H9 (cell line): ENCODE results near the gene PHAF1. TPM values are rescaled to one million over a fixed set of nuclear protein-coding genes. Genes with fewer than 3 reads are reported as not detected.
A peak's percentile ranks its signal among the peaks of the same experiment; 100 is the strongest.

Experiments used
- DNase-seq: peaks from one replicate; pipeline ENCODE4 v3.0.0-alpha.2; 2017
- H2AFZ ChIP-seq: one replicate; pipeline ENCODE4 v1.6.1; 2013; ENCODE audit warnings: mild to moderate bottlenecking, low read length, control low read depth, moderate library complexity
- H2AK5ac ChIP-seq: 2 replicates; pipeline ENCODE4 v1.6.1; 2013; ENCODE audit warnings: low read length, control low read depth, mixed read lengths; ENCODE audit not compliant: insufficient read length
- H2BK120ac ChIP-seq: one replicate; pipeline ENCODE4 v1.6.1; 2013; ENCODE audit warnings: low read depth, mild to moderate bottlenecking, low read length, control low read depth, inconsistent platforms; ENCODE audit not compliant: poor library complexity, severe bottlenecking
- H2BK12ac ChIP-seq: 2 replicates; pipeline ENCODE4 v1.6.1; 2013; ENCODE audit warnings: low read length, control low read depth, mixed read lengths, low read depth; ENCODE audit not compliant: insufficient read length
- H2BK15ac ChIP-seq: 2 replicates; pipeline ENCODE4 v1.6.1; 2013; ENCODE audit warnings: low read depth, low read length, control low read depth
- H2BK20ac ChIP-seq: one replicate; pipeline ENCODE4 v1.6.1; 2013; ENCODE audit warnings: low read depth, mild to moderate bottlenecking, low read length, control low read depth, inconsistent platforms; ENCODE audit not compliant: poor library complexity, severe bottlenecking
- H2BK5ac ChIP-seq: 2 replicates; pipeline ENCODE4 v1.6.1; 2013; ENCODE audit warnings: low read length, control low read depth, mixed read lengths; ENCODE audit not compliant: insufficient read length
- H3K14ac ChIP-seq: 2 replicates; pipeline ENCODE4 v1.6.1; 2013; ENCODE audit warnings: low read length, control low read depth; ENCODE audit not compliant: insufficient read depth
- H3K18ac ChIP-seq: 2 replicates; pipeline ENCODE4 v1.6.1; 2013; ENCODE audit warnings: low read depth, mild to moderate bottlenecking, mixed read lengths, low read length, control low read depth; ENCODE audit not compliant: insufficient read length
- H3K23ac ChIP-seq: 2 replicates; pipeline ENCODE4 v1.6.1; 2013; ENCODE audit warnings: low read length, control low read depth, mixed read lengths, low read depth; ENCODE audit not compliant: insufficient read length
- H3K23me2 ChIP-seq: 2 replicates; pipeline ENCODE4 v1.6.1; 2013; ENCODE audit warnings: low read depth, mild to moderate bottlenecking, mixed read lengths, low read length, control low read depth; ENCODE audit not compliant: insufficient read length, poor library complexity, severe bottlenecking
- H3K27ac ChIP-seq: 2 replicates; pipeline ENCODE4 v1.5.1; 2013; ENCODE audit warnings: low read length, control low read depth, mixed read lengths, low read depth; ENCODE audit not compliant: insufficient read length
- H3K27me3 ChIP-seq: 2 replicates; pipeline ENCODE4 v1.6.1; 2013; ENCODE audit warnings: low read length, control low read depth, inconsistent platforms; ENCODE audit not compliant: insufficient read depth
- H3K4ac ChIP-seq: 2 replicates; pipeline ENCODE4 v1.6.1; 2013; ENCODE audit warnings: low read depth, mild to moderate bottlenecking, control low read depth, inconsistent platforms, low read length, moderate library complexity
- H3K4me1 ChIP-seq: 2 replicates; pipeline ENCODE4 v1.6.1; 2013; ENCODE audit warnings: low read length, control low read depth, inconsistent platforms; ENCODE audit not compliant: insufficient read depth
- H3K4me2 ChIP-seq: 2 replicates; pipeline ENCODE4 v1.6.1; 2013; ENCODE audit warnings: low read length, control low read depth, mixed read lengths; ENCODE audit not compliant: insufficient read length, insufficient read depth
- H3K56ac ChIP-seq: 2 replicates; pipeline ENCODE4 v1.6.1; 2013; ENCODE audit warnings: low read depth, mild to moderate bottlenecking, mixed read lengths, low read length, control low read depth; ENCODE audit not compliant: insufficient read length
- H3K79me1 ChIP-seq: 2 replicates; pipeline ENCODE4 v1.6.1; 2013; ENCODE audit warnings: low read depth, mild to moderate bottlenecking, moderate library complexity, low read length, control low read depth, inconsistent platforms; ENCODE audit not compliant: insufficient read depth, poor library complexity, severe bottlenecking
- H3K79me2 ChIP-seq: 2 replicates; pipeline ENCODE4 v1.6.1; 2013; ENCODE audit warnings: low read length, control low read depth, inconsistent platforms; ENCODE audit not compliant: insufficient read depth
- H3K9ac ChIP-seq: 2 replicates; pipeline ENCODE4 v1.6.1; 2013; ENCODE audit warnings: low read length, control low read depth, mixed read lengths; ENCODE audit not compliant: insufficient read length; ENCODE audit errors: extremely low read depth
- H3K9me3 ChIP-seq: one replicate; pipeline ENCODE4 v1.6.1; 2013; ENCODE audit warnings: low read depth, low read length, inconsistent platforms; ENCODE audit not compliant: control insufficient read depth
- H3T11ph ChIP-seq: one replicate; pipeline ENCODE4 v1.6.1; 2013; ENCODE audit warnings: mild to moderate bottlenecking, low read length, control low read depth, inconsistent platforms
- H4K20me1 ChIP-seq: one replicate; pipeline ENCODE4 v1.6.1; 2013; ENCODE audit not compliant: control insufficient read depth, insufficient read length, insufficient read depth
- H4K5ac ChIP-seq: 2 replicates; pipeline ENCODE4 v1.6.1; 2013; ENCODE audit warnings: low read depth, mild to moderate bottlenecking, mixed read lengths, low read length, control low read depth; ENCODE audit not compliant: insufficient read length
- H4K8ac ChIP-seq: replicated peaks from 2 replicates; pipeline ENCODE4 v1.6.1; 2013; ENCODE audit warnings: low read length, control low read depth, mixed read lengths, low read depth; ENCODE audit not compliant: insufficient read length
- H4K91ac ChIP-seq: 2 replicates; pipeline ENCODE4 v1.6.1; 2013; ENCODE audit warnings: low read depth, mild to moderate bottlenecking, moderate library complexity, mixed read lengths, low read length, control low read depth; ENCODE audit not compliant: insufficient read length
- H3K27ac Mint-ChIP-seq, 3 experiments: 2 replicates in 2 of 3; 3 replicates in 1 of 3; pipeline ENCODE4 v1.8.0; 2020 to 2021; ENCODE audit warnings: mixed read lengths in 3 of 3, mild to moderate bottlenecking in 1 of 3, moderate library complexity in 1 of 3
- H3K27me3 Mint-ChIP-seq: 2 replicates; pipeline ENCODE4 v1.8.0; 2021; ENCODE audit warnings: low read depth, mild to moderate bottlenecking, moderate library complexity, mixed read lengths
- H3K36me3 Mint-ChIP-seq, 3 experiments: 2 replicates in 2 of 3; 3 replicates in 1 of 3; pipeline ENCODE4 v1.8.0; 2020 to 2021; ENCODE audit warnings: low read depth in 3 of 3, mixed read lengths in 3 of 3; ENCODE audit not compliant: insufficient read depth in 1 of 3
- H3K4me1 Mint-ChIP-seq, 2 experiments: 2 replicates each; pipeline ENCODE4 v1.8.0; 2020; ENCODE audit warnings: mixed read lengths in 2 of 2
- H3K4me3 Mint-ChIP-seq, 2 experiments: 2 replicates in 1 of 2; 3 replicates in 1 of 2; pipeline ENCODE4 v1.8.0; 2020 to 2021; ENCODE audit warnings: mild to moderate bottlenecking in 2 of 2, mixed read lengths in 2 of 2, moderate library complexity in 1 of 2
- H3K9me3 Mint-ChIP-seq, 2 experiments: 2 replicates in 1 of 2; 3 replicates in 1 of 2; pipeline ENCODE4 v1.8.0; 2020; ENCODE audit warnings: mild to moderate bottlenecking in 2 of 2, mixed read lengths in 2 of 2, moderate library complexity in 1 of 2
- WGBS: extraction: QIAGEN DNeasy Blood & Tissue Kit; methylation state at CpG from one replicate; pipeline ENCODE4 v1.1.7; 2013; ENCODE audit warnings: missing lambda C conversion rate, low lambda C conversion rate, mixed read lengths; ENCODE audit not compliant: insufficient read length; ENCODE audit errors: extremely low coverage; 5-methylcytosine and 5-hydroxymethylcytosine counted together
- total RNA-seq: library from RNA; stranded (reverse); gene quantifications from 2 replicates; pipeline ENCODE4 v1.2.1, GENCODE V29; 2021
- TF ChIP-seq, protein P1 (sequence below): fragments of 200-600 bp; sonication (generic); conservative IDR thresholded peaks from 3 replicates; pipeline ENCODE4 v1.8.0; 2021; ENCODE audit warnings: antibody characterized with exemption, mild to moderate bottlenecking

The PHAF1 gene
- total RNA-seq, 1 experiment from 2014 or later, result 18.8 TPM

DNA sequence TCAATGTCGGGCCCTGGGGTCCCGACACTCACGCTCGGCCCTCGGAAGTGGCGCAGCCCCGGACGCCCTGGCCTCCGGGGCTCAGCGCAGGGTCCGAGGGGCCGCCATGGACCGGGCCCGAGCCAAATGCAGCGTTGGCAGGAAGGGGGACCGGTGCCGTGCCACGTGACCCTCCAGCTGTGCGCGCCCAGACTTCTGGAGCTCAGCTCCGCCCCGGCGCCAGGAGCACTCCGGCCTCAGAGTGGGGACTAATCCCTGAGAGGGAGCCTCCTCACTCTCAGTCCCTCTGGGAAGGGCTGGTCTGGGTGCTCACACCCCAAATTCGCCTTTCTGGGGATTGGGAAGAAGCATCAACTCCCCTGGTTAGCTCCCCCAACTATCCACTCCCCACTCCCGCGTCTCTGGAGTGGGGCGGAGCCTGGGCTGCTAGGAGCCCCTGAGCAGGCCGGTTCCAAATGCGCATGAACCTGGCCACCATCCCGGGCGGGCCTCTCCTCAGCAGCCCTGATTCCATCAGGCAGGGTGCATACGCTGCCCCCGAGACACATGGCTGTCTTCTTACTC lies 41.2 kb downstream of the PHAF1 start, which contains the start of gene B3GNT9:
B3GNT9 (minus strand) TSS at position 166 of the 564 bp plus-strand sequence. CDS start 513 bp downstream, outside the sequence.
- Histone ChIP-seq H3K9me3 (no peaks in the 10 kb centered on the region), H3K23me2 (peaks cover 15% of the 10 kb centered on the region), H3K79me1 (no peaks in the 10 kb centered on the region), H3T11ph (no peak within 1 kb of the TSS), H3K27me3 (peaks cover 33% of the 10 kb centered on the region), H2BK12ac (no peak within 1 kb of the TSS), H3K4ac (no peak within 1 kb of the TSS), H2BK5ac (no peak within 1 kb of the TSS), H3K4me2 (peak within 1 kb of the TSS; percentile 65), H3K79me2 (no peaks in the 10 kb centered on the region), H2BK120ac (no peak within 1 kb of the TSS), H2BK15ac (no peak within 1 kb of the TSS), H3K23ac (no peak within 1 kb of the TSS), H4K5ac (no peak within 1 kb of the TSS), H2AFZ (peak within 1 kb of the TSS; percentile 57), H4K91ac (no peak within 1 kb of the TSS), H4K8ac (no peak within 1 kb of the TSS), H3K9ac (no peak within 1 kb of the TSS), H3K4me1 (no peaks in the 10 kb centered on the region), H2BK20ac (no peak within 1 kb of the TSS), H3K18ac (peak within 1 kb of the TSS; percentile 46), H4K20me1 (no peaks in the 10 kb centered on the region), H3K27ac (no peak within 1 kb of the TSS), H2AK5ac (no peak within 1 kb of the TSS), H3K56ac (no peak within 1 kb of the TSS), H3K14ac (no peak within 1 kb of the TSS; the same call in 1 of the 2 replicates)
- peaks cover 50% of the 10 kb centered on the region for H3K27me3 Mint-ChIP-seq
- H3K4me3 Mint-ChIP-seq, result peak within 1 kb of the TSS; percentile 65 to 80
- H3K4me1 Mint-ChIP-seq, result peaks cover 10 to 16% of the 10 kb centered on the region in 2 experiments
- TF ChIP-seq, protein P1, sequence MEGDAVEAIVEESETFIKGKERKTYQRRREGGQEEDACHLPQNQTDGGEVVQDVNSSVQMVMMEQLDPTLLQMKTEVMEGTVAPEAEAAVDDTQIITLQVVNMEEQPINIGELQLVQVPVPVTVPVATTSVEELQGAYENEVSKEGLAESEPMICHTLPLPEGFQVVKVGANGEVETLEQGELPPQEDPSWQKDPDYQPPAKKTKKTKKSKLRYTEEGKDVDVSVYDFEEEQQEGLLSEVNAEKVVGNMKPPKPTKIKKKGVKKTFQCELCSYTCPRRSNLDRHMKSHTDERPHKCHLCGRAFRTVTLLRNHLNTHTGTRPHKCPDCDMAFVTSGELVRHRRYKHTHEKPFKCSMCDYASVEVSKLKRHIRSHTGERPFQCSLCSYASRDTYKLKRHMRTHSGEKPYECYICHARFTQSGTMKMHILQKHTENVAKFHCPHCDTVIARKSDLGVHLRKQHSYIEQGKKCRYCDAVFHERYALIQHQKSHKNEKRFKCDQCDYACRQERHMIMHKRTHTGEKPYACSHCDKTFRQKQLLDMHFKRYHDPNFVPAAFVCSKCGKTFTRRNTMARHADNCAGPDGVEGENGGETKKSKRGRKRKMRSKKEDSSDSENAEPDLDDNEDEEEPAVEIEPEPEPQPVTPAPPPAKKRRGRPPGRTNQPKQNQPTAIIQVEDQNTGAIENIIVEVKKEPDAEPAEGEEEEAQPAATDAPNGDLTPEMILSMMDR, result no peak
- no CpG with 5 or more reads among the region's 34 CpGs for WGBS
- DNase-seq, result peak; percentile 82
- peaks cover 0 to 5% of the 10 kb centered on the region in 2 experiments; a peak in 3 of 5 replicates for H3K9me3 Mint-ChIP-seq
- peak within 1 kb of the TSS in 2 of 3 experiments; percentile 13 to 28; a peak in 1 of 7 replicates for H3K27ac Mint-ChIP-seq
- H3K36me3 Mint-ChIP-seq, result peaks cover 10 to 32% (median 30%) of the 10 kb centered on the region in 3 experiments
